HG02938 (cell line): Measurements from ENCODE around the gene DHX34.
"Not testable (repeated sequence)": the region's sequence is repeated elsewhere in the genome, so short reads cannot be mapped to it uniquely, and the experiment has no call there.

Source experiments
- ATAC-seq: cut with Tn5 transposase; IDR thresholded peaks from one replicate; pipeline ENCODE4 v1.9.1; 2021; ENCODE audit warnings: mild to moderate bottlenecking, moderate library complexity; ENCODE audit not compliant: unreplicated experiment

DHX34 gene

GRCh38 chr19:47323872-47324271, 25.2 kb upstream of the DHX34 start:
- no peak for ATAC-seq

DNA sequence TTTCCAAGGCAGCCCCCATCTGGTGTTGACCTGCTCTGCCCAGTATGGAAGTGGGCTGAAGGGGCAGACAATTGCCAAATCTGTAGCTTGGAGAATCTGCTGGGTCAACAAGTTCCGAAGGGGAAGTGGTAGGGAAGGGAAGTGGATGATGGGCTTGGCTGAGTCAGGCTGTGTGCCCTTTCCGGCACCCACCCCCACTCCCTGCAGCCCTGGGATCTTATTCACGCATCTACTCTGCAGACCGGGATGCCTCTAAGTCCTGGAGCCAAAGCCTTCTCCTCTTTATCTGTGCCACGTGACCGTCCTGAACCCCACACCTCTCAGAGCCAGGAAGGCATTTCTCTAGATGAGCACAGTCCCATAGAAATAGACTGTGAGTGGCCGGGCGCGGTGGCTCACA, 24.6 kb upstream of the DHX34 start:
- no peak for ATAC-seq

GRCh38 chr19:47330466-47330869, 18.6 kb upstream of the DHX34 start:
- ATAC-seq: no peak

GRCh38 chr19:47331490-47331889, 17.6 kb upstream of the DHX34 start:
- no peak for ATAC-seq

- no peak for ATAC-seq
These were observed 17.1 kb upstream of the DHX34 start, which contains the start of gene C5AR2 for GRCh38 chr19:47331931-47332547. Gene C5AR2, plus strand, starts transcription at chr19:47332175. Its CDS starts 8,625 bp downstream, at chr19:47340800.

GRCh38 chr19:47336765-47337718, 12.1 kb upstream of the DHX34 start:
- ATAC-seq: not testable (repeated sequence)

DNA sequence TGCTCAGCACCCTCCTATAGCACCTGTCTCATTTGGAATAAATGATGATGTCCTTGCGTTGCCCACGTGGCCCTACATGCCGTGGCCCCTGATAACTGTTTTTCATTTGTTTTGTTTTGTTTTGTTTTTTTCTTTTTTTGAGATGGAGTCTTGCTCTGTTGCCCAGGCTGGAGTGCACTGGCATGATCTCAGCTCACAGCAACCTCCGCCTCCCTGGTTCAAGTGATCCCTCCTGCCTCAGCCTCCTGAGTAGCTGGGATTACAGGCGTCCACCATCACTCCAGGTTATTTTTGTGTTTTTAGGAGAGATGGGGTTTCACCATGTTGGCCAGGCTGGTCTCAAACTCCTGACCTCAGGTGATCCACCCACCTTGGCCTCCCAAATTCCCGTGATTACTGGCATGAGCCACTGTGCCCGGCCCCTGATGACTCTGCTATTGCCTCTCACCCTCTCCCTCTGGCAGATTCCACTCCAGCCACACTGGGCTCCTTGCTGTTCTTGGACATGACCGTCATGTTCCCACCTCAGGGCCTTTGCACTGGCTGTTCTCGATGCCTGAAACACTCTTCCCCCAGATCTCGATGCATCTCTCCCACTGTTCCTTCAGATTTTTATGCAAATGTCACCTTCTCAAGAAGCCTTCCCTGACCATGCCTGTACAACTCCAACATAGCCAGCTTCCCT, 9.8 kb upstream of the DHX34 start:
- ATAC-seq: no peak

DNA sequence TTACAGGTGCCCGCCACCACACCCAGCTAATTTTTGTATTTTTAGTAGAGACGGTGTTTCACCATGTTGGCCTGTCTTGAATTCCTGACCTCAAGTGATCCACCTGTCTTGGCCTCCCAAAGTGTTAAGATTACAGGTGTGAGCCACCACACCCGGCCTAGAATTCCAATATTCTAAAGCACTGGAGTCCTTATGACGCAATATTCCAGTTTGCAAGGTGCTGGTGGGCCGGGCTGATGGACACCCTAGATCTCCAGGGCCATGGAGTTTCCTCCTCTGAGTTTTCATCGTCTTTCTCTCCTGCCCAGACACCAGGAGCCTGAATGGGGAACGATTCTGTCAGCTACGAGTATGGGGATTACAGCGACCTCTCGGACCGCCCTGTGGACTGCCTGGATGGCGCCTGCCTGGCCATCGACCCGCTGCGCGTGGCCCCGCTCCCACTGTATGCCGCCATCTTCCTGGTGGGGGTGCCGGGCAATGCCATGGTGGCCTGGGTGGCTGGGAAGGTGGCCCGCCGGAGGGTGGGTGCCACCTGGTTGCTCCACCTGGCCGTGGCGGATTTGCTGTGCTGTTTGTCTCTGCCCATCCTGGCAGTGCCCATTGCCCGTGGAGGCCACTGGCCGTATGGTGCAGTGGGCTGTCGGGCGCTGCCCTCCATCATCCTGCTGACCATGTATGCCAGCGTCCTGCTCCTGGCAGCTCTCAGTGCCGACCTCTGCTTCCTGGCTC, 8.5 kb upstream of the DHX34 start:
- no peak for ATAC-seq

DNA sequence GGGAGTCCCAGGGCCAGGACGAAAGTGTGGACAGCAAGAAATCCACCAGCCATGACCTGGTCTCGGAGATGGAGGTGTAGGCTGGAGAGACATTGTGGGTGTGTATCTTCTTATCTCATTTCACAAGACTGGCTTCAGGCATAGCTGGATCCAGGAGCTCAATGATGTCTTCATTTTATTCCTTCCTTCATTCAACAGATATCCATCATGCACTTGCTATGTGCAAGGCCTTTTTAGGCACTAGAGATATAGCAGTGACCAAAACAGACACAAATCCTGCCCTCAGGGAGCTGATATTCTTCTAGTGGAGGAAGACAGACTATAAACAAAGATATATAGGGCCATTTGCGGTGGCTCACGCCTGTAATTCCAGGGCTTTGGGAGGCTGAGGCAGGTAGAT, 7.4 kb upstream of the DHX34 start:
- ATAC-seq: no peak

DNA sequence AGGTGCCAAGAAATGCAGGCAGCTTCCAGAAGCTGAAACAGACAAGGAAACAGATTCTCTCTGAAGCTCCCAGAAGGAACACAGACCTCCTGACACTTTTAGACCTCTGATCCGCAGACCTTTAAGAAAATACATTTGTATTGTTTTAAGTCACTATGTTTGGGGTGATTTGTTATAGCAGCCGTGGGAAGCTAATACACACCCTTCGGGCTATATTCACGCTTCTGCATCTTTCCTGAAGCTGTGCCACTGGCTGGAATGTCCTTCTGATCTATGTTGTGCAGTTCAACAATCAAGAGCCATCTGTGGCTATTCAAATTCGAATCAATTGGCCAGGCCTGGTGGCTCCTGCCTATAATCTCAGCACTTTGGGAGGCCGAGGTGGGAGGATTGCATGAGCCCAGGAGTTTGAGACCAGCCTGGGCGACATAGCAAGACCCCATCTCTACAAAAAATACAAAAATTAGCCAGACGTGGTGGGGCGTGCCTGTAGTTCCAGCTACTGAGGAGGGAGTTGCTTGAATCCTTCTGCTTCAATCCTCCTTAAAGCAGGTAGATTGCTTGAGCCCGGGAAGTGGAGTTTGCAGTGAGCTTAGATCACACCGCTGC, 5.8 kb upstream of the DHX34 start:
- no peak for ATAC-seq

GRCh38 chr19:47344425-47344824, 4.7 kb upstream of the DHX34 start:
- ATAC-seq: no peak

DNA sequence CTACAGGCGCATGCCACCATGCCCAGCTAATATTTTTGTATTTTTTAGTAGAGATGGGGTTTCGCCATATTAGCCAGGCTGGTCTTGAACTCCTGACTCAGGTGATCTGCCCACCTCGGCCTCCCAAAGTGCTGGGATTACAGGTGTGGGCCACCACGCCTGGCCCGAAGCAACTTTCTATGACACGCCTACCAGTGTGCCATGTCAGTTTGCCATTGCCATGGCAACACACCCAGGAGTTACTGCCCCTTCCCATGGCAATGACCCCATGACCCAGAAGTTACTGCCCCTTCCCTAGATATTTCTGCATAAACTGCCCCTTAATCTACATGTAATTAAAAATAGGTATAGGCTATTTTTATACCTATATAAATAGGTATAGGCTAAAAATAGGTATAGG, 3.1 kb upstream of the DHX34 start:
- ATAC-seq: not testable (repeated sequence)

GRCh38 chr19:47350630-47351029, 1.5 kb downstream of the DHX34 start:
- ATAC-seq: no peak

DNA sequence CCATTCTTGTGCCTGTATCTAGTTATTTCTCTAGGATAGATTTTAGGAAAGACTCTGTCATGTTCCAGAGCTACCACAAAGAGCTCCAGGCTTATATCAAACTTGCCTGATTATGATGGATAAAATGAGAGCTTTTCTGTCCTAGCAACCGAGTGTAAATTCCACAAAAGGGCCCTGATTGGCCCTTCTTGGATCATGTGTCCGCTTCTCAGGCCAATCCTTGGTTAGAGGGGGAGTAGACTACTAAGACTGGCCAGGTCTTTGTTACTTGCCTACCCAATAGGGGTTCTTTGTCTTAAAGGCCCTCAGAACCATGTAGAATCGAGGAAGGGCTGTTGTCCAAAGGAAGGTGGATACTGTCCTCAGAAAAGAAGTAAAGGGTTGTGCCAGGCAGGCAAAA, 2.4 kb downstream of the DHX34 start:
- ATAC-seq: no peak

- ATAC-seq: no peak
These were observed 3.0 kb downstream of the DHX34 start for GRCh38 chr19:47352095-47352494.

GRCh38 chr19:47353307-47353712, 4.2 kb downstream of the DHX34 start:
- no peak for ATAC-seq

DNA sequence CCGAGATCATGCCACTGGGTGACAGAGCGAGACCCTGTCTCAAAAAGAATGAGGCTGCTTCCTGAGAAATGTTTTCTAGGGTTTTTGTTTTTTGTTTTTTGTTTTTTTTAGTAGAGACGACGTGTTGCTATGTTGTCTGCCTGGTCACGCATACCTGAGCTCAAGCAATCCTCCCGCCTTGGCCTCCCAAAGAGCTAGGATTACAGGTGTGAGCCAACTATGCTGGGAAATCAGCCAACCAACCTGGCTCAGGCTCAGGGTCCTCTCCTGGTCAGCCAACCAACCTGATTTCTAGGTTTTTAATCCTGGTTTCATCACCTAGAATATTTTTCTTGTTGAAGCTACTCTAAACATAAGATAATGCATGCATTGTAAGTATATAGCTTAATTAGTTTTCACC, 7.8 kb downstream of the DHX34 start:
- ATAC-seq: no peak

DNA sequence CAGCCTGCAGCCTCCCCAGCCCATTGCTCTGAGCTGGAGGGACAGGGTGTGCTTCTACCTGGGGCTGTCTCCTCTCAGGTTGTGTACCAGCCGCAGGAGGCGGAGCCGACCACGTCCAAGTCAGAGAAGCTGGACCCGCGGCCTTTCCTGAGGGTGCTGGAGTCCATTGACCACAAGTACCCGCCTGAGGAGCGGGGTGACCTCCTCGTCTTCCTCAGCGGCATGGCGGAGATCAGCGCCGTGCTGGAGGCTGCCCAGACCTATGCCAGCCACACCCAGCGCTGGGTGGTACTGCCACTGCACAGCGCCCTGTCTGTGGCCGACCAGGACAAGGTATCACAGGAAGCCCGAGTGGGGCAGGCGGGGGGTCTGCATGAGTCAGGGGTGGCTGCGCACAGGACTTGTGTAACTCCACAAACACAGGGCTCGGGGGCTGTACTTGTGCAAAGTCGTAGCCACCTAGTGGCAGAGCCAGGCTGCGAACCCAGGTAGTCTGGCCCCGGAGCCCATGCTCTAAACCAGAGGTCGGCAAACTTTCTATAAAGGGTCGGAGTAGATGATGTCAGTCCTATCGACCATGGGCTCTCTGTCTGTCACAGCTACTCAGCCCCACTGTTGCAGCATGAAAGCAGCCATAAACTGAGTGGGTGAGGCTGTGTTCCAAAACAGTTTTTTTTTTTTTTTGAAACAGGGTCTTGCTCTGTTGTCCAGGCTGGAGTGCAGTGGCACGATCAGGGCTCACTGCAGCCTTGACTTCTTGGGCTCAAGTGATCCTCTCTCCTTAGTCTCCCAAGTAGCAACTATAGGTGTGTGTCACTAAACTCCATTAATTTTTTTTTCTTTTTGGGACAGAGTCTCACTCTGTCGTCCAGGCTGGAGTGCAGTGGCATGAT, 8.9 kb downstream of the DHX34 start:
- no peak for ATAC-seq

DNA sequence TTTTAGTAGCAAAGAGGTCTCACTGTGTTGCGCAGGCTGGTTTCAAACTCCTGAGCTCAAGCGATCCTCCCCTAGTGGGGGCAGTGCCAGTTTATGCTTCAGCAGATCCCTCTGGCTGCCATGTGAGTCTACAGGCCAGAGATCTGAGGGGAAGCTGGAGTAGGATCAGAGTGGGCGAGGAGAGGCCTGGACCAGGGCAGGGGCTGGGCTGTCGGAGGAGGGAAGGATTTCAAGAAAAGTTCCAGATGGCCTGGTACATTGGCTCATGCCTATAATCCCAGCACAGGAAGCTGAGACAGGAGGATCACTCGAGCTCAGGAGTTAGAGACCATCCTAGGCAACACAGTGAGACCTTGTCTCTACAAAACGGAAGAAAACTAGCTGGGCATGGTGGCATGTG, 9.8 kb downstream of the DHX34 start:
- ATAC-seq: no peak

DNA sequence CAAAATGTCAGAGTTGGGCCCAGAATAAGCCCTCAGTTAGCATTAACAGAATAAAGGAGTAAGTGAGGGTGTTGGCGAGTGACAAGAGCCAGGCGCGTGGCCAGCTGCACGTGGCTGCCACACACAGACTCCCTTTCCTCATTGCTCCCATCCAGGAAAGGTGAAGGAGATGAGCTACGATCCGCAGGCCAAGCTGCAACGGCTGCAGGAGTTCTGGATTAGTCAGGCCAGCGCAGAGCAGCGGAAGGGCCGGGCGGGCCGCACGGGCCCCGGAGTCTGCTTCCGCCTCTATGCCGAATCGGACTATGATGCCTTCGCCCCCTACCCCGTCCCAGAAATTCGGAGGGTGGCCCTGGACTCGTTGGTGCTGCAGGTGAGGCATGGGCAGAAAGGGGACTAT, 13.2 kb downstream of the DHX34 start:
- ATAC-seq: no peak
